Spinal cord (tissue), 10 donors: ENCODE results near the gene EMILIN1. TPM values are rescaled to one million over a fixed set of nuclear protein-coding genes. Genes with fewer than 3 reads are reported as not detected.
A peak's percentile ranks its signal among the peaks of the same experiment; 100 is the strongest.
"Not testable (repeated sequence)": the region's sequence is repeated elsewhere in the genome, so short reads cannot be mapped to it uniquely, and the experiment has no call there.

ENCODE experiments used
- DNase-seq, 6 donors: peaks; one replicate each; pipeline versions ENCODE4 v3.0.0 to v3.0.0-alpha.2; 2013 to 2015; ENCODE audit warnings: low spot score in 6 of 6, low read depth in 4 of 6
- H3K27ac ChIP-seq: one replicate; pipeline ENCODE4 v1.5.1; 2013; ENCODE audit warnings: low read depth, low read length, control low read depth
- H3K27me3 ChIP-seq: one replicate; pipeline ENCODE4 v1.6.1; 2013; ENCODE audit warnings: low read length; ENCODE audit not compliant: control insufficient read depth, insufficient read depth
- H3K36me3 ChIP-seq: one replicate; pipeline ENCODE4 v1.6.1; 2013; ENCODE audit warnings: low read length; ENCODE audit not compliant: control insufficient read depth, insufficient read depth
- H3K4me1 ChIP-seq: one replicate; pipeline ENCODE4 v1.6.1; 2013; ENCODE audit warnings: low read length; ENCODE audit not compliant: control insufficient read depth, insufficient read depth
- H3K4me3 ChIP-seq: one replicate; pipeline ENCODE4 v1.5.1; 2013; ENCODE audit warnings: low read depth, low read length, control low read depth
- H3K9me3 ChIP-seq: one replicate; pipeline ENCODE4 v1.6.1; 2013; ENCODE audit warnings: low read length; ENCODE audit not compliant: control insufficient read depth, insufficient read depth
- WGBS: methylation state at CpG from one replicate; pipeline ENCODE4 v1.1.5; 2013; ENCODE audit warnings: missing lambda C conversion rate; ENCODE audit not compliant: insufficient coverage; 5-methylcytosine and 5-hydroxymethylcytosine counted together
- polyA plus RNA-seq, 2 donors: library from polyadenylated mRNA; unstranded; fragments of 120-200 nt; gene quantifications; one replicate each; pipeline ENCODE4 v1.2.1, GENCODE V29; 2013; ENCODE audit not compliant: insufficient read length in 2 of 2
- total RNA-seq, 2 donors: library from RNA; depleted of rRNA in 1 of 2; stranded (reverse); fragments of 120-200 nt in 1 of 2; fragments of >200 nt in 1 of 2; gene quantifications; one replicate each; pipeline versions ENCODE4 v1.2.3 to v1.2.4, GENCODE V29; 2013 to 2014
- donor health status: healthy.

Gene EMILIN1
- total and polyA plus RNA-seq, 4 donors, result 11.4 to 46.2 (median 18.6) TPM

GRCh38 chr2:27069961-27070618 lies 8.3 kb upstream of the EMILIN1 start:
- no peaks in the 10 kb centered on the region for H3K27me3 ChIP-seq
- H3K27ac ChIP-seq, result no peak overlapping the region
- no peak for DNase-seq
- H3K36me3 ChIP-seq, result peaks cover 37% of the 10 kb centered on the region
- WGBS, result 100% methylated on average over 3 of the region's 8 CpGs
- peaks cover 25% of the 10 kb centered on the region for H3K4me1 ChIP-seq
- H3K4me3 ChIP-seq, result peak overlapping the region; percentile 89
- no peaks in the 10 kb centered on the region for H3K9me3 ChIP-seq

DNA sequence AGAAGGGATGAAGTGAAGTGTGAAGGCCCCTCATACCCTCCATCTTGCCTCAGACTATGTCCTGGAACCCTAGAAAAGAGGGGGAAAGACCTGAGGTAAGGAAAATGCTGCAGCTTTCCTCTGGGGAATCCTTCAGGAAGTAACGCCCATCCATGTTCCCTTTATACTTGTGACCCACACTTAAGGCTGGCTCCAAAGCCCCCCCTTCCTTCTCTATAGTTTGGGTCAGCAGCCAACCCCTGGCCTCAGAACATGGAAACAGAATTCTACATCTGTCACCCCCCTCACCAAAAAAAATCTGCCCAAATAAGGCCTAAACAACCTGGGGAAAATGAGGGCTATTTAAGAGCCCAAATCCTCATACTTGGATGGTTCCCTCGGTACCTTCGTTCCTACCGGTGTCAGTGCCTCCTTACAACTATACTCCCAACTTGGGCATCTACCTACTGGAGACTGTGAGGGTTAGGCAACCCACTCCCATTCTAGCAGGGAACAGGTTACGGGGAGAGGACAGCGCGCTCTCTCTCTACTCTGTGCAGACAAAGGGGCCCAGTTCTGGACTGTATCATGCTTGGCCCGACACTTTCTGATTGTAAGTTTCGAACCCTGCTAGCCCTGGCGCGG lies 7.7 kb upstream of the EMILIN1 start:
- no peak for DNase-seq
- Histone ChIP-seq H3K4me3 (peak overlapping the region; percentile 89), H3K4me1 (peaks cover 28% of the 10 kb centered on the region), H3K9me3 (no peaks in the 10 kb centered on the region), H3K27ac (peak overlapping the region; percentile 87), H3K27me3 (no peaks in the 10 kb centered on the region), H3K36me3 (peaks cover 35% of the 10 kb centered on the region)
- 8% methylated on average over 11 of the region's 11 CpGs for WGBS

GRCh38 chr2:27071277-27071989 lies 7.0 kb upstream of the EMILIN1 start, which contains the start of gene OST4:
OST4 (minus strand) TSS chr2:27071654.
- Histone ChIP-seq H3K27ac (peak within 1 kb of the TSS; percentile 96), H3K27me3 (no peaks in the 10 kb centered on the region), H3K36me3 (peaks cover 32% of the 10 kb centered on the region), H3K4me1 (peaks cover 28% of the 10 kb centered on the region), H3K4me3 (peak within 1 kb of the TSS; percentile 89), H3K9me3 (no peaks in the 10 kb centered on the region)
- DNase-seq, result peak in 5 of 6 donors; percentile 87 to 98 (median 91)
- under 1% methylated on average over 84 of the region's 86 CpGs for WGBS

DNA sequence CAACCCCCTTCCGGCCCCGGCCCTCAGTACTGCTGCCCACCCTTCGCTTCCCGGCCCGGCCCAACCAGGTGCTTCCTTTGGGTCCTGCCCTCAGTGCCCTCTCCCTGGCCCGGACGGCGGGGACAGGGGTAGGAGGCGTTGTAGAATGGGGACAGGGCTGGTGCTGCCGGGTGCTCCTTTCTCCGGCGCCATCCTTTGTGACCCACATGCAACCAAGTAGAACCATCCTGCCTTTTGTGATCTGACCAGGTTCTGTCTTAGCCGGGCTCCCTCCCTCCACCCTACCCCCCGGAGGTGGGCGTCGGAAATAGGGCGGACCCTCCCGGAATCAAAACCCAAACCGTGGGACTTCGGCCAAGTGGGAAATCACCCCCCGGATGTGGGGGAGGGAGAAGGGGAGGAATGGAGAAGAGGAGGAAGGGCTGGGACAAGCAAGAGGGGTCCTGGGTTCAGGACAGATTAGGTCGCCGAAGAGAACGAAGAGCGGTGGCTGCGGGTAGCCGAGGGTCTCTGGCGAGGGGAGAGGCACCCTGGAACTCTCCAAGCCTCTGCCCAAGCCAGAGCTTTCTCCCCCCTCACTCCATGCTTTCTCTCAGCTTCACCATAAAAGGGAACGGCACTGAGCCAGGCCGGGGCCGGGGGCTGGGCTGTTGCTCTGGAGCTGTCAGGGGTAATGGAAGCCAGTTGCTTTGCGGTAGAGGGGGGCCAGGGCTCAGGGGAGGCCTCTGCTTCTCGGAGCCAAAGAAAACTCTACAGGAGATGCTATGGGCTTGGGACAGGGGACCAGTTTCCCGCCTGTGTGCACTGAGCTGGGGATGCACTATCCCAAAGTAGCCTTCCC lies 6.2 kb upstream of the EMILIN1 start:
- H3K4me1 ChIP-seq, result peaks cover 28% of the 10 kb centered on the region
- peaks cover 26% of the 10 kb centered on the region for H3K36me3 ChIP-seq
- H3K4me3 ChIP-seq, result peak overlapping the region; percentile 83
- no peaks in the 10 kb centered on the region for H3K9me3 ChIP-seq
- peak overlapping the region; percentile 96 for H3K27ac ChIP-seq
- DNase-seq, result peak in 3 of 6 donors; percentile 57 to 89 (median 83)
- WGBS, result 1% methylated on average over 20 of the region's 34 CpGs
- no peaks in the 10 kb centered on the region for H3K27me3 ChIP-seq

- 25% methylated on average over 3 of the region's 5 CpGs for WGBS
- H3K27me3 ChIP-seq, result no peaks in the 10 kb centered on the region
- peak overlapping the region; percentile 96 for H3K27ac ChIP-seq
These were observed 5.5 kb upstream of the EMILIN1 start for GRCh38 chr2:27072920-27073319.

DNA sequence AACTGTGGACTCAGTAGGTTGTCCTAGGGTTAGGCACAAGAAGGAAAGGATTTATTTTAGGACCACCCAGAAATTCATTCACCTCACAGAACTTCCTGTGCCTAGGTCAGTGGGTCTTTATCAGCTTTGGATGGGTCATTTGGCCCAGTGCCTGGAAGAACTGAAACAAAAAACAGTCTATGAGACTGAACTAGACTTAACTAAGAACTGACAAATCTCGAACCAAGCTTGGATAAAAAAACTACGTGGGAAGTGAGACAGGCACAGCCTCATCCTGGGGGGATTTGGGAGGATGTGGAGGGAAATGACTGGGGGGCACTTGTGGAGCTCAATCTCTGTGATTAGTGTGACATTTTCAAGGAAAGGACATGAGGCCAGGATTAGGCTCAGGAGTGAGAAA lies 4.6 kb upstream of the EMILIN1 start:
- Histone ChIP-seq H3K36me3 (peaks cover 14% of the 10 kb centered on the region), H3K27me3 (peaks cover 2% of the 10 kb centered on the region), H3K4me3 (no peak overlapping the region), H3K9me3 (no peaks in the 10 kb centered on the region), H3K27ac (no peak overlapping the region), H3K4me1 (peaks cover 34% of the 10 kb centered on the region)
- DNase-seq, result no peak
- WGBS, result 57% methylated on average over 1 of the region's 2 CpGs

More at GRCh38 chr2:27072920-27073319, 5.5 kb upstream of the EMILIN1 start:
- H3K4me1 ChIP-seq, result peaks cover 28% of the 10 kb centered on the region
- no peak overlapping the region for H3K4me3 ChIP-seq
- peaks cover 21% of the 10 kb centered on the region for H3K36me3 ChIP-seq
- DNase-seq, result peak in 1 of 6 donors; percentile 20
- H3K9me3 ChIP-seq, result no peaks in the 10 kb centered on the region

GRCh38 chr2:27074738-27075565 lies 3.5 kb upstream of the EMILIN1 start:
- H3K36me3 ChIP-seq, result peaks cover 2% of the 10 kb centered on the region
- H3K27ac ChIP-seq, result no peak overlapping the region
- DNase-seq, result no peak
- no peak overlapping the region for H3K4me3 ChIP-seq
- H3K9me3 ChIP-seq, result no peaks in the 10 kb centered on the region
- WGBS, result 60% methylated on average over 3 of the region's 4 CpGs
- H3K4me1 ChIP-seq, result peaks cover 38% of the 10 kb centered on the region
- H3K27me3 ChIP-seq, result peaks cover 2% of the 10 kb centered on the region

DNA sequence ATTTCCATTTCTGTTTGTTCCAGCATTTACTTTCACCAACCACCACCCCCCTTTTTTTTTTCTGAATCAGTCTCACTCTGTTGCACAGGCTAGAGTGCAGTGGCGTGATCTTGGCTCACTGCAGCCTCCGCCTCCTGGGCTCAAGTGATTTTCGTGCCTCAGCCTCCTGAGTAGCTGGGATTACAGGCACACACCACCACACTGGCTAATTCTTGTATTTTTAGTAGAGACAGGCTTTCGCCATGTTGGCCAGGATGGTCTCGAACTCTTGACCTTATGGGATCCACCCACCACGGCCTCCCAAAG lies 2.9 kb upstream of the EMILIN1 start:
- H3K9me3 ChIP-seq, H3K27ac ChIP-seq, H3K4me3 ChIP-seq, H3K36me3 ChIP-seq, H3K27me3 ChIP-seq, DNase-seq: not testable (repeated sequence)
- H3K4me1 ChIP-seq, result peaks cover 39% of the 10 kb centered on the region
- WGBS, result 100% methylated on average over 1 of the region's 6 CpGs
